WI38 (cell line): ENCODE measurements around the gene CDC25C.

Experiments
- H3K4me3 ChIP-seq: 2 replicates; pipeline ENCODE4 v1.5.1; 2011; ENCODE audit warnings: low read depth, mild to moderate bottlenecking, control low read depth, low read length
- TF ChIP-seq, protein P1 (sequence below): IDR thresholded peaks from 2 replicates; pipeline ENCODE4 v1.5.1; 2012; ENCODE audit warnings: low read depth, mild to moderate bottlenecking, control low read depth, low read length

CDC25C gene

DNA sequence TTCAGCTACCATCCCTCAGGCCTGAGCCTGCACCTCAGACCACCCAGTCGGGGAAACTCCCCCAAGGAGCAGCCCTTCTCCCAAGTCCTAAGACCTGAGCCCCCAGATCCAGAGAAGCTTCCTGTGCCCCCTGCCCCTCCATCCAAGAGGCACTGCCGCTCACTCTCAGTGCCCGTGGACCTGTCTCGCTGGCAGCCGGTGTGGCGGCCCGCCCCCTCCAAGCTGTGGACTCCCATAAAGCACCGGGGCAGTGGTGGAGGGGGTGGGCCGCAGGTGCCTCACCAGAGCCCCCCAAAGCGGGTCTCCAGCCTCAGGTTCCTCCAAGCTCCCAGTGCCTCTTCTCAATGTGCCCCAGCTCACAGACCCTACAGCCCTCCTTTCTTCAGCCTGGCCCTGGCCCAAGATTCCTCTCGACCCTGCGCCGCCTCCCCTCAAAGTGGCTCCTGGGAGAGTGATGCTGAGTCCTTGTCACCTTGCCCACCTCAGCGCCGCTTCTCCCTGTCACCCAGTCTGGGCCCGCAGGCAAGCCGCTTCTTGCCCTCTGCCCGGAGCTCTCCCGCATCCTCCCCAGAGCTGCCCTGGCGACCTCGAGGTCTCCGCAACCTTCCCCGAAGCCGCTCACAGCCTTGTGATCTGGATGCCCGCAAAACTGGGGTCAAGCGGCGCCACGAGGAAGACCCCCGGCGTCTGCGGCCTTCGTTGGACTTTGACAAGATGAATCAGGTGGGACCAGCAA, 13.5 kb upstream of the CDC25C start:
- H3K4me3 ChIP-seq = no peak overlapping the region
- TF ChIP-seq, protein P1, sequence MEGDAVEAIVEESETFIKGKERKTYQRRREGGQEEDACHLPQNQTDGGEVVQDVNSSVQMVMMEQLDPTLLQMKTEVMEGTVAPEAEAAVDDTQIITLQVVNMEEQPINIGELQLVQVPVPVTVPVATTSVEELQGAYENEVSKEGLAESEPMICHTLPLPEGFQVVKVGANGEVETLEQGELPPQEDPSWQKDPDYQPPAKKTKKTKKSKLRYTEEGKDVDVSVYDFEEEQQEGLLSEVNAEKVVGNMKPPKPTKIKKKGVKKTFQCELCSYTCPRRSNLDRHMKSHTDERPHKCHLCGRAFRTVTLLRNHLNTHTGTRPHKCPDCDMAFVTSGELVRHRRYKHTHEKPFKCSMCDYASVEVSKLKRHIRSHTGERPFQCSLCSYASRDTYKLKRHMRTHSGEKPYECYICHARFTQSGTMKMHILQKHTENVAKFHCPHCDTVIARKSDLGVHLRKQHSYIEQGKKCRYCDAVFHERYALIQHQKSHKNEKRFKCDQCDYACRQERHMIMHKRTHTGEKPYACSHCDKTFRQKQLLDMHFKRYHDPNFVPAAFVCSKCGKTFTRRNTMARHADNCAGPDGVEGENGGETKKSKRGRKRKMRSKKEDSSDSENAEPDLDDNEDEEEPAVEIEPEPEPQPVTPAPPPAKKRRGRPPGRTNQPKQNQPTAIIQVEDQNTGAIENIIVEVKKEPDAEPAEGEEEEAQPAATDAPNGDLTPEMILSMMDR = no peak

DNA sequence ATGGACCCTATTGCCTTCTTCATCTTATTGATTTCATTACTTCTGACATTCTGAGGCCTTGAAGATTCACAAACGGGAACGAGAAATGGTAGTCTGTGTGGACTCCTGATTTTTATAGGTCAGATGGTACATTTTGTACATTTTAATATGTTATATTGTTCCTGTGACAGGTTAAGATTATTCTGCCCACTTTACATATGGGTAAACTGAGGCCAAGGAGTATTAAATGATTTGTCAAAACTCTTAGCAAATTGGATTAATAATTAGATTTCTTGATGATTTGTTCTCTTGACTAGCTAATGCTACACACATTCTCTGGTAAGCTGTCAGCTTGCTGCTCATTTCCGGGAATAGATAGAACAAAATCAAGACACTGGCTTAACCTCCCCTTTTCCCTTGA, 8.4 kb upstream of the CDC25C start:
- TF ChIP-seq, protein P1 = no peak
- H3K4me3 ChIP-seq = peak overlapping the region; percentile 94

DNA sequence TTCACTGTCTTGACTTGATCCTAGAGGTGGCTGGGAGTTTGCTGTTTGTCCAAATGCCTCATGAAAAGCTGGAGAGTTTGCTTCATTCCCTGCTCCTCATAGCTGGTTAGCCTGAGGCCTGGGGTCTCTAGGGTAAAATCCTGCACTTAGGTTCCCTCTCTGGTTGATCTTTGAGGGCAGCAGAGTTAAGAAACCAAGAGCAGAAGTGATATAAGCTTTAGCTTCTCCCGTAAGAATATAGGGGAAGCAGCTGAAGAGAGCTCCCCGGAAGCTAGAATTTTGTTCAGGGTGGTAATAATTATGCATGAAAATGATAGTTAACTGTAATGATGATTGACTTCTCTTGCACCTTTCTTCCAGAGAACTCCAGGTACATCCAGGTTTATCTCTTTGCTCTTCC, 7.9 kb upstream of the CDC25C start:
- TF ChIP-seq, protein P1 = no peak
- peak overlapping the region; percentile 94 for H3K4me3 ChIP-seq

DNA sequence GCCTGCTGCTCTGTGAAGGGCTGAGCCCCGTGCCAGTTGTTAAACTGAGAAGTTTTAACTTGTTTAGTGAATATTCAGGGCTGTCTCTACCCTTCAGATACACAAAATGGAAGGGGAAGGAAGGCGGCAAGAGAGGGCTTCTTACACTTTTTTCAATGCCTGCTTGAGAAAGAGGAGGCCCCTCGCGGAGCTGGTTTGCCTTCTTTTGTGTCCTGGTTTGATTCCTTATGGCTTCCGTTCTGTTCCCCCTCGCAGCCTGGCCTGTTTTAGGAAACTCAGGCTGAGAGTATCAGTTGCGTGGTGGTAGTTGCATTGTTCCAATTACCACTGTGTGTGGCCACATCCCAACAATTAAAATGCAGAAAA, 7.5 kb upstream of the CDC25C start:
- TF ChIP-seq, protein P1 = no peak

DNA sequence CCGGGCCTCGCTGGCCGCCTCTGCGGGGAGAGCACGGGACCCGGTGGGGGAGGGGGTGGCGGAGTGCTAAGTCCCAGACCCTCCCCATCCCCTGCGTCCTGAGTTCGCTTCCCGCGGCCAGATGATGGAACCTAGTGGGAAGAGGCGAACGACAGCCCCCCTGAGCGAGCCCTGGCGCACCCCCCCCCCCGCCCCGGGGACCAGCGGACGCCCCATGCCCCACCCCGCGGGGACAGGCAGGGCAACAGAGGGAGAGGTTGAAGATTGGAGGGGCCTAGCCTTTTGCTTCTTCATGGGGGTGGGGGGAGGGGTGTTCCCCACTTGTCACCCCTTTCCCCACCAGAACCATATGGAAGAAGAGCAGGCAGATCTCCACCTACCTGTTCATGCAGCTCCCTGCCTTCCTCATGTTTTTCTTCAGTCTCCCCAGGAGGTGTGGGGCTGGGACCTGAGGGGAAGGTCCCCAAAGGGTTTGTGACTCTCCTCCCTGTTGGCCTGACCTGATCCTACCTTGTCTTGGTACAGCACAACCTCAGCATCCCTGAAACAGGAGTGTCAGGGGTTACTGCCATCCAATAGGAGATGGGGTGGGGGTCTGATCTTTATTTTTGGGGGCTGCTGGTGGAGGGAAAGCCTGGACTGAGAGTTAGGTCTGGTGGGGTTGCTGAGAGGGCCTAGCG, 6.9 kb upstream of the CDC25C start:
- H3K4me3 ChIP-seq = peak overlapping the region; percentile 94
- TF ChIP-seq, protein P1 = no peak

More for the DNA sequence above, 7.5 kb upstream of the CDC25C start:
- H3K4me3 ChIP-seq = peak overlapping the region; percentile 94

DNA sequence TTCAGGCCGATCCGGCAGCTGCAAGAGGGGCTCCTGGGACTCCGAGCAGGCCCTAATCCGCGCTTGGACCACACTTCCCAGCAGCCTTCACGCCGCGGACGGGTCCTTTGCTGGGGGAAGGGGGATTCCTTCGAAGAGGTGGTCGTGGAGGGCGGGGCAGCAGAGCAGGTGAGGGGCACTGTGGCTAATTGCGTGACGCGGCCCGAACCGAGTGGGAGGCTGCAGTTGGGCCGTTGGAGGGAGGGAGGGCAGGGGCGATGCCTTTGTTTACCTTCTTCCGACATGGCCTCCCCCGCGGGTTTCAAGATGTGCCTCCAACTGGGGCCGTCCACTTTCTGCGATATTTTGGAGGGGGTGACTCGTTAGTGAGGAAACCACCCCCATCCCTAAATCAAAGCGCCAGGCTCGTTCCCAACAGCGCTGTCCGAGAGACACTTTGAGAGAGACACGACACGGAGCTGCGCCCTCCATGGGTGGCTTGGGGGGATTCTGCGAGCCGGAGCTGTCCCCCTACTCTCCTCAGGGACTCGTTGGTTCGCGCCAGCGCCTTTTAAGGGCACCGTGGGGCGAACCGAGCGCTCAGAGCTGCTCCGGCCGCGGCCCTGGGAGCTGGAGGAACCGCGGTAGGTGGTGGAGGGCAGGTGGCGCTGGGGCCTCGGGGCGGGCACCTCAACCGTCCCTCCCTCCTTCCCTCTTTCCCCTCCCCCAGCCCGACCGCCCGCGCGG, 6.2 kb upstream of the CDC25C start, which contains the start of gene FAM53C:
Gene FAM53C, plus strand, starts transcription at position 582 of the 726 bp plus-strand sequence. CDS start 3,070 bp downstream, outside the sequence.
- H3K4me3 ChIP-seq = peak within 1 kb of the TSS; percentile 94
- TF ChIP-seq, protein P1 = no peak
